ENCODE data around the gene ZFYVE28.

DNA sequence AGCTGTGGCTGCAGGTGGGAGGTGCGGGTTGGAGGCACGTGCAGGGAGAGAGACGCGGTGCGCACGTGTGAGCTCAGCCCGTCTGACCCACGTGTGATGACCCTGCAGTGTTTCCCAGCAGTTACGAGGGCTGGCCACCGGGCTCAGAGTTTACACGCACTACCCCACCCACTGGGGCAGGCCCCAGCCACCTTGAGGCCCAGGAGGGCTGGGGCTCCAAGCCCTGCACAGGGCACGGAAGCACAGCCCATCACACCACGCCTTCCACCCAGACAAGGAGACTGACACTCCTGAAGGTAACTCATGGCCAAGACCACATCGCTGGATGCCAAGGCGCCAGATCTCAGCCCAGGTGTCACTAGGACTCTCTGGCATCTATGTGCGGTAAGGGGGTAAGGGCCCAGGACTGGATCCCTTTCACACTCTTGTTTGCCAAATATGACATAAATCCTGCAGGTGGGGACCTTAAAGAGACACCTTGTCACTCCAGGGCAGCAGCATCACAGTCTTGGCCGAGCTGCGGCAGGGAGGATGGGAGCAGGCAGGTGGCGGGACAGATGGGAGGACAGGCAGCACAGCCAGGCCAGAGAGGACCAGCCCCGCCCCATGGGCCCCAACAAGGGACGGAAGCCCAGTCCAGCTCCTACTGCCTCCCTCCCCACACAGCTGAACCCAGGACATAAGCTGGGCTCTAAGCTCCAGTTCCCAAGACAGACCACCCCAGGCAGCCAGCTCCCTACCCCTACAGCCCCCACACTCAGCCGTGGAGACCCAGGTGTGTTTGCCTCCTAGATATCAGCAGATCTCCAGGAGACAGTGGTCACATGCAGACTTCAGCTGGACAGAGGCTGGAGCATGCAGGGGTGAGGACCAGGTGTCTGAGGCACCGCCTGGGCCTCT is 56.8 kb downstream of the ZFYVE28 start:
- TF ChIP-seq TAF1 (IDR thresholded peaks at IDR 0.05; ENCODE audit: borderline replicate concordance, insufficient read depth, low read length) (no peak), REST (IDR thresholded peaks at IDR 0.05; ENCODE audit: insufficient read depth in 1 of 2, low read depth in 2 of 2, low read length in 2 of 2) (no peak), SIN3A (IDR thresholded peaks at IDR 0.05; ENCODE audit: borderline replicate concordance, insufficient read depth, low read length) (no peak)
